K562 (cell line): ENCODE results near the gene GSTT2B. TPM values are rescaled to one million over a fixed set of nuclear protein-coding genes. Genes with fewer than 3 reads are reported as not detected.

Experiments used
- ATAC-seq: fragments of 200-7000 bp; cut with Tn5 transposase; 3 replicates; pipeline ENCODE4 v1.9.1; 2020; ENCODE audit warnings: moderate library complexity
- BruUV-seq: library from RNA; stranded (reverse); fragments of 400-500 nt; replicated peaks from 2 replicates; lab custom pipeline; 2021; lab: Mats Ljungman, UMichigan
- CTCF ChIA-PET: fragments of 300-600 bp; formaldehyde crosslinking; extraction: SDS; loops from one replicate; lab custom pipeline; 2021; ENCODE audit warnings: low intra/inter-chr PET ratio; lab: Yijun Ruan, JAX
- POLR2A ChIA-PET: fragments of 300-600, 350-650 bp; sonication (Branson Sonifier 250); formaldehyde crosslinking; extraction: SDS; loops from one replicate; lab custom pipeline; 2021; ENCODE audit warnings: antibody characterized with exemption, inconsistent platforms; lab: Yijun Ruan, JAX
- DNase-seq, 4 experiments: peaks; one replicate each; pipeline versions ENCODE4 v3.0.0 to v3.0.0-alpha.2; 2011 to 2018; ENCODE audit warnings: low spot score in 3 of 4, mixed read lengths in 3 of 4; ENCODE audit errors: extremely low read depth in 1 of 4
- FAIRE-seq: peaks from 2 replicates; lab custom pipeline; 2011; peaks lifted over from hg19 to GRCh38; lab: Jason Lieb, UNC
- H2AFZ ChIP-seq: 2 replicates; pipeline ENCODE4 v1.6.0; 2011; ENCODE audit warnings: low read depth, low read length, control low read depth, inconsistent platforms
- H3K27ac ChIP-seq: fragments of 200-600 bp; 3 replicates; pipeline ENCODE4 v1.8.0; 2011; ENCODE audit warnings: low read depth, mild to moderate bottlenecking, control low read depth, inconsistent platforms, low read length, moderate library complexity, mixed read lengths; ENCODE audit errors: extremely low read depth
- H3K27me3 ChIP-seq, 2 experiments: fragments of 300-600 bp in 1 of 2; 2 replicates in 1 of 2; 3 replicates in 1 of 2; pipeline versions ENCODE4 v1.6.0 to v1.8.0; 2011; ENCODE audit warnings: inconsistent platforms in 2 of 2, low read length in 2 of 2, mild to moderate bottlenecking in 1 of 2, mixed read lengths in 1 of 2, moderate library complexity in 1 of 2; ENCODE audit not compliant: control insufficient read depth in 2 of 2, insufficient read depth in 2 of 2
- H3K36me3 ChIP-seq: fragments of 300-600 bp; 3 replicates; pipeline ENCODE4 v1.8.0; 2011; ENCODE audit warnings: mild to moderate bottlenecking, low read length, inconsistent platforms; ENCODE audit not compliant: control insufficient read depth, insufficient read depth
- H3K4me1 ChIP-seq, 2 experiments: fragments of 200-600 bp in 1 of 2; replicated peaks in 1 of 2; 2 replicates in 1 of 2; 3 replicates in 1 of 2; pipeline versions ENCODE4 v1.5.1 to v1.8.0; 2011; ENCODE audit warnings: inconsistent platforms in 2 of 2, low read length in 2 of 2, mild to moderate bottlenecking in 1 of 2, mixed read lengths in 1 of 2, moderate library complexity in 1 of 2; ENCODE audit not compliant: control insufficient read depth in 2 of 2, insufficient read depth in 2 of 2
- H3K4me2 ChIP-seq: 2 replicates; pipeline ENCODE4 v1.6.1; 2011; ENCODE audit warnings: low read length, control low read depth, inconsistent platforms, mixed read lengths; ENCODE audit not compliant: insufficient read depth
- H3K4me3 ChIP-seq: fragments of 200-600 bp; sonication (generic), shearing (Covaris generic); 2 replicates; pipeline ENCODE4 v1.5.1; 2016; ENCODE audit warnings: control low read depth, inconsistent platforms
- H3K79me2 ChIP-seq: fragments of 200-600 bp; 3 replicates; pipeline ENCODE4 v1.8.0; 2011; ENCODE audit warnings: low read length, inconsistent platforms; ENCODE audit not compliant: control insufficient read depth, insufficient read depth
- H3K9ac ChIP-seq, 2 experiments: 2 replicates each; pipeline versions ENCODE4 v1.6.0 to v1.6.1; 2011; ENCODE audit warnings: low read depth in 2 of 2, low read length in 2 of 2, control low read depth in 1 of 2, inconsistent platforms in 1 of 2, mild to moderate bottlenecking in 1 of 2, mixed read lengths in 1 of 2; ENCODE audit not compliant: insufficient read depth in 1 of 2
- H3K9me1 ChIP-seq: one replicate; pipeline ENCODE4 v1.6.0; 2011; ENCODE audit warnings: inconsistent platforms, mild to moderate bottlenecking, low read length, moderate library complexity; ENCODE audit not compliant: control insufficient read depth, insufficient read depth
- H3K9me3 ChIP-seq: replicated peaks from 2 replicates; pipeline ENCODE4 v1.5.1; 2011; ENCODE audit warnings: low read depth, low read length, inconsistent platforms; ENCODE audit not compliant: control insufficient read depth, insufficient read depth
- H4K20me1 ChIP-seq: replicated peaks from 2 replicates; pipeline ENCODE4 v1.6.1; 2011; ENCODE audit warnings: low read length, inconsistent platforms, mixed read lengths; ENCODE audit not compliant: control insufficient read depth, insufficient read depth
- CBFA2T2 ChIP-seq: fragments of 450-650 bp; conservative IDR thresholded peaks from 2 replicates; pipeline ENCODE4 v1.6.1; 2017; ENCODE audit warnings: mild to moderate bottlenecking
- CBFA2T3 ChIP-seq: fragments of 450-650 bp; IDR thresholded peaks from 2 replicates; pipeline ENCODE4 v1.6.1; 2017
- MTA3 ChIP-seq: fragments of 450-650 bp; formaldehyde crosslinking; IDR thresholded peaks from 2 replicates; pipeline ENCODE4 v1.6.1; 2017; ENCODE audit warnings: mild to moderate bottlenecking, borderline replicate concordance
- POLR2G ChIP-seq: fragments of 200-400 bp; formaldehyde crosslinking; IDR thresholded peaks from 2 replicates; pipeline ENCODE4 v1.6.1; 2017; ENCODE audit warnings: low read depth, mild to moderate bottlenecking, antibody characterized with exemption, low read length, moderate library complexity
- RBFOX2 ChIP-seq: fragments of 200-400 bp; formaldehyde crosslinking; IDR thresholded peaks from 2 replicates; pipeline ENCODE4 v1.6.1; 2017; ENCODE audit warnings: low read depth, mild to moderate bottlenecking, low read length, moderate library complexity
- SMARCB1 ChIP-seq: IDR thresholded peaks from 2 replicates; pipeline ENCODE4 v1.6.1; 2011; ENCODE audit warnings: improper control_type of control experiment, low read depth; ENCODE audit not compliant: insufficient read length
- TAL1 ChIP-seq: fragments of 450-650 bp; IDR thresholded peaks from 2 replicates; pipeline ENCODE4 v1.6.1; 2016; ENCODE audit warnings: mild to moderate bottlenecking
- TCF3 ChIP-seq: sonication (generic); formaldehyde crosslinking; IDR thresholded peaks from 2 replicates; pipeline ENCODE4 v1.4.0; 2020; ENCODE audit warnings: mild to moderate bottlenecking, missing genetic modification reagents
- TEAD4 ChIP-seq, 2 experiments: sonication (generic) in 1 of 2; formaldehyde crosslinking in 1 of 2; IDR thresholded peaks; 2 replicates each; pipeline versions ENCODE4 v1.6.1 to v1.8.0; 2012 to 2022; ENCODE audit warnings: borderline replicate concordance in 1 of 2, inconsistent platforms in 1 of 2, low read length in 1 of 2, mild to moderate bottlenecking in 1 of 2, missing genetic modification reagents in 1 of 2
- WGBS: fragments of 100-300 bp; shearing (Covaris generic); methylation state at CpG from one replicate; pipeline ENCODE4 v1.1.6; 2016; ENCODE audit warnings: low coverage, mixed read lengths; ENCODE audit not compliant: insufficient coverage; ENCODE audit errors: missing lambda C conversion rate; 5-methylcytosine and 5-hydroxymethylcytosine counted together
- in situ Hi-C: fragments of 300-500 bp; cut with MboI; formaldehyde crosslinking; loops from 4 replicates; pipeline ENCODE4 v1.15.0; 2018; ENCODE audit warnings: inconsistent platforms, mixed read lengths
- intact Hi-C: fragments of 100-400 bp; cut with micrococcal nuclease; formaldehyde crosslinking; loops from 2 replicates; pipeline ENCODE4 v1.14.2; 2022
- polyA plus RNA-seq, 8 experiments: library from polyadenylated mRNA; depleted of rRNA in 4 of 8; stranded (reverse) in 5 of 8; unstranded in 3 of 8; fragments of >200 nt; fragmentation: Nextera tagmentation in 2 of 8; fragmentation: Illumina TruSeq in 1 of 8; extraction: Ambion mirVana in 2 of 8; extraction: Trizol in 1 of 8; gene quantifications; 2 replicates each; pipeline versions ENCODE4 v1.2.1 to v1.2.3, GENCODE V29; 2011 to 2014; ENCODE audit warnings: inconsistent platforms in 1 of 8, missing spikeins in 1 of 8
- total RNA-seq, 7 experiments: library from RNA; depleted of rRNA in 6 of 7; stranded (reverse); fragments of >200 nt in 6 of 7; fragmentation: Illumina TruSeq in 2 of 7; extraction: Trizol in 2 of 7; gene quantifications; 2 replicates each; pipeline versions ENCODE4 v1.2.1 to v1.2.3, GENCODE V29; 2011 to 2021; ENCODE audit warnings: low replicate concordance in 1 of 7

The GSTT2B gene
- total and polyA plus RNA-seq, 9 of the 15 experiments (the other 6 are each of a cell fraction or from before 2014, with no cell fraction given), result not detected

GRCh38 chr22:23970816-23971486 is 10.0 kb upstream of the GSTT2B start:
- DNase-seq, result peak; percentile 11 to 29 (median 12)
- FAIRE-seq, result no peak
- Histone ChIP-seq H2AFZ (no peak overlapping the region), H3K9ac (no peak overlapping the region), H3K79me2 (peaks cover 17% of the 10 kb centered on the region), H3K4me1 (peaks cover 0 to 4% of the 10 kb centered on the region in 2 experiments; a peak in 2 of 5 replicates), H4K20me1 (no peaks in the 10 kb centered on the region), H3K9me3 (no peaks in the 10 kb centered on the region), H3K4me3 (no peak overlapping the region), H3K27me3 (no peaks in the 10 kb centered on the region), H3K36me3 (peaks cover 29% of the 10 kb centered on the region), H3K9me1 (no peaks in the 10 kb centered on the region), H3K4me2 (no peak overlapping the region), H3K27ac (no peak overlapping the region)
- WGBS, result 52% methylated on average over 2 of the region's 6 CpGs
- BruUV-seq, result no TSS peak
- POLR2A ChIA-PET, result interaction anchor here (0.5 to 1.9 kb wide), 4 partner anchors 40 to 57 kb away, joined by 3 to 6 read pairs (median 4); no protein-coding TSS in a partner anchor
- no peak for ATAC-seq
- CTCF ChIA-PET, result no interaction called here
- in situ Hi-C loops (loop anchor here (25.0 kb wide), 1 partner anchor 541 kb away; no protein-coding TSS in a partner anchor), intact Hi-C loops (no loop called here)
- TF ChIP-seq TCF3 (CRISPR knock-in tag) (peak; percentile 36), CBFA2T3 (peak; percentile 58), TEAD4 (IDR thresholded peaks at IDR 0.05; ENCODE audit: low read length) (peak; percentile 44; the same call in 1 of the 2 replicates), TEAD4 (CRISPR knock-in tag; IDR thresholded peaks at IDR 0.05; ENCODE audit: borderline replicate concordance) (no peak), POLR2G (peak; percentile 29; the same call in 1 of the 2 replicates), MTA3 (no peak), CBFA2T2 (peak; percentile 42), RBFOX2 (0 out of 2 replicates have a peak, but pooled peaks have one; percentile 26), TAL1 (peak; percentile 28; the same call in 1 of the 2 replicates), SMARCB1 (no peak)
